GM12873 (cell line): ENCODE data around the gene PROS1.

Experiments
- CTCF ChIP-seq: IDR thresholded peaks from 2 replicates; pipeline ENCODE4 v1.5.1; 2012; ENCODE audit warnings: low read depth, mild to moderate bottlenecking, moderate library complexity, low read length, control low read depth; ENCODE audit not compliant: insufficient read depth; ENCODE audit errors: missing control alignments

PROS1 gene

GRCh38 chr3:93969997-93970396, 3.7 kb downstream of the PROS1 start:
- no peak for TF ChIP-seq CTCF

GRCh38 chr3:93969443-93969842, 4.3 kb downstream of the PROS1 start:
- no peak for TF ChIP-seq CTCF

GRCh38 chr3:93962798-93963197, 10.9 kb downstream of the PROS1 start:
- TF ChIP-seq CTCF = no peak

GRCh38 chr3:93961489-93961888, 12.2 kb downstream of the PROS1 start:
- TF ChIP-seq CTCF = no peak

GRCh38 chr3:93961026-93961425, 12.7 kb downstream of the PROS1 start:
- TF ChIP-seq CTCF = no peak

- TF ChIP-seq CTCF = no peak
Observed at GRCh38 chr3:93936549-93936948, 37.1 kb downstream of the PROS1 start.

- TF ChIP-seq CTCF = no peak
Observed at GRCh38 chr3:93934366-93935046, 39.2 kb downstream of the PROS1 start.
